GM18499 (cell line): ENCODE measurements around the gene ACVR1B.

Experiments
- ATAC-seq: cut with Tn5 transposase; IDR thresholded peaks from one replicate; pipeline ENCODE4 v1.9.1; 2021; ENCODE audit warnings: moderate number of reproducible peaks; ENCODE audit not compliant: insufficient read depth, unreplicated experiment

The ACVR1B gene

DNA sequence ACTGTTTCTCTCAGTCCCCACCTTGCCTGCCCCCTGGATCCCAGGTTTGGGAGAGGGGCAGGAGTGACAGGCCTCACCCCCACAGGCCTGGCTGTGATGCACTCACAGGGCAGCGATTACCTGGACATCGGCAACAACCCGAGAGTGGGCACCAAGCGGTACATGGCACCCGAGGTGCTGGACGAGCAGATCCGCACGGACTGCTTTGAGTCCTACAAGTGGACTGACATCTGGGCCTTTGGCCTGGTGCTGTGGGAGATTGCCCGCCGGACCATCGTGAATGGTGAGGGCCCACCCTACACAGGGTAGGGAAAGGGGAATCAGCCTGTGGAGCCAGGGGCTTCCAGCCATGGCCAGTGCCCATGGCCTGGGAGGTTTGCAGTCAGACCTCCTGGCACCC, 35.5 kb upstream of the ACVR1B start:
- no peak for ATAC-seq

DNA sequence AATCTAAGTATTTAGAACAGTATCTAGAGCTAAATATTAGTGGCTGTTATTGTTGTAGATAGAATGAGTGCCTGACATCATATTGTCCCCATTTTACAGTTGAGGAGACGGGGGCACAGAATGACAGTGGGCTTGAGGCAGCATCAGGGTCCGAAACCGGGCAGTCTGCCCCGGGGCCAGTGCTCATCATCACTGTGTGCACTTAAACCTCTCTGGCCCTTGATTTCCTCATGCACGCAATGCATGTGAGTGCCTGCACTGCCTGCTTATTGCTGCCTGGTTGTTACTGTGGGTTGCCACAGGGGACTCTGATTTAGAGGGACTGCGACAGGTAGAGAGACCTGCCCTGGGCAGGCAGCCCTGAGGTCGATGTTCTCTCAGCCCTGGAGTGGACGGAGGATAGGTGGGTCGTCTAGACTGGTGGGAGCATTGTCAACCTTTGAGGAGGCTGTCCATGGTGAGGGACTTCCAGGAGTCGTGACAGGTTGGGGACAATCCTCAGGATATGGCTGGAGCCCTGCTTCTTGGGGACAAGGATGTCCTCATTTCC, 34.4 kb upstream of the ACVR1B start:
- ATAC-seq: no peak

DNA sequence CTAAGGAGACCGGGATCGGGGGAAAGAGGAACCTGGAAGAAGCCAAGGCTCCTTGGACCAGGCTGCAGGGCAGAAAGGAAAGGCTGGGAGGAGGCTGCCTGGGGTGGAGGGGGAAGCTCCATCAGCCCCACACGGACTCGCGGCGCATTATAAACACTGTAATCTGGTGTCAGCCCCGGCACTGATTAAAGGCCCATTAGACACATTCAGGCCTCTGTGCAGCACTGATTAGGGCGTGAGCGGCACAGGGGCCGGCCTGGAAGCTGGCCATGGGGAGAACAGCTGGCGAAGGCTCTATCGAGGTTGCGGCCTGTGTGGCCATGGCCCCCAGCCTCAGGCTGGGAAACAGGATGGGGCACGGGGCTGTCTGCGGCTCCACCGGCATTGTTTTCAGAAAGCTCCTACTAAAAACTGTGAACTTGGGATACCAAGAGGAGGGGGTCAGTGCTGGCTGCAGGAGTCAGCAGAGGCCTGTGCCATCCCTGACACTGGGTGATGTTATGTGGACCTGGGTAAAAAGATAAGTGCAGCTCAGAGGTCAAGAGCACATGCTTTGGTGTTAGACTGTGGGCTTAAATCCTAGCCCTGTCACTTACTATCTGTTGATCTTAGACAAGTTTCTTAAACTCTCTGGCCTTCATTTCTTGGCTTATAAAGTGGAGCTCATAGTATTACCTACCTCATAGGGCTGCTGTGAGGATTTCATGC, 33.6 kb upstream of the ACVR1B start:
- no peak for ATAC-seq

DNA sequence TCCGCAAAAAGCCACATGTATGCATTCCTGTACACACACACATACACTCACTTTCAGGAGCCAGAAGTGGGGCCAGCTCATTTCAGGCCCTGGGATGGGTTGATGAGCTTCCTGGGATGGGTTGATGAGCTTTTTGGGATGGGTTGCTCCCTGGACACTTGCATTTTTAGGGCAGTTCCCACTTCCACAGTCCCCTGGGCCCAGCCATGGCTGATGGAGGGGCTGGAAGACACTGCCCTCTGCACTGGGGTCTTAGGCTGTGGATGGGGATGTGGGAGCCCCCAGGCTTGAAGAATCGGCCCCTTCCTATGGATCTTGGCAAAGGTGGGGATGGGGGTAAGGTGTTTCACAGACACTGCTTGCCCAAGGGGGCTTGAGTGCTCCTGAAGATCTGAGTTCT, 31.5 kb upstream of the ACVR1B start:
- ATAC-seq: no peak

DNA sequence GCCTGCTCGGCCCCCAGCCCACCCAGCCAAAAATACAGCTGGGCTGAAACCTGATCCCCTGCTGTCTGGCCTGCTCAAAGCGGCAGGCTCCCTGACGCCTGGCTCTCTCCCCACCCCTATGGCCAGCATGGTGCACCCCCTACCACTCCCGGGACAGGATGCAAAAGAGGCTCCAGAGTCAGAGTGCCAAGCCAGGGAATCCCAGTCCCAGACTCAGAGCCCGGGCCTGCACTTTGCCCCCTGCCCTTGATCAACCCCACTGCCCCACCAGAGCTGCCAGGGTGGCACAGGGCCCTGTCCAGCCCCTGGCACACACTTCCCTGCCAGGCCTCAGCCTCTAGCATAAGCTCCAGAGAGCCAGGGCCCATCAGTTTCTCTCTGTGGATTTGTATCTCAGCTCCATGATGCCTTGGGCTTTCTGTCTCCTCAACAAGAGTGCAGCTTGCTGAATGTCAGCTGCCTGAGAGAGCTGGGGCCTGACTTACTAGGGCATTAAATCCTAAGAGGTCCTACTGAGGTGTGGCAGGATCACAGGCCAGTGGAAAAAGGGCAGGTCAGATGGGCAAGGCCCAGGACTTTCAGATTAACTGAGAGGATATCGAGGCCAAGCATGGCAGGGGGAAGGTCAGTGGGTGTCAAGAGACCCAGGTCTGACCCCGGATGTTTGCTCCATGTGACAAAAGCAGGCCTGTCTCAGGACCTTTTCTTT, 30.3 kb upstream of the ACVR1B start:
- ATAC-seq: no peak

DNA sequence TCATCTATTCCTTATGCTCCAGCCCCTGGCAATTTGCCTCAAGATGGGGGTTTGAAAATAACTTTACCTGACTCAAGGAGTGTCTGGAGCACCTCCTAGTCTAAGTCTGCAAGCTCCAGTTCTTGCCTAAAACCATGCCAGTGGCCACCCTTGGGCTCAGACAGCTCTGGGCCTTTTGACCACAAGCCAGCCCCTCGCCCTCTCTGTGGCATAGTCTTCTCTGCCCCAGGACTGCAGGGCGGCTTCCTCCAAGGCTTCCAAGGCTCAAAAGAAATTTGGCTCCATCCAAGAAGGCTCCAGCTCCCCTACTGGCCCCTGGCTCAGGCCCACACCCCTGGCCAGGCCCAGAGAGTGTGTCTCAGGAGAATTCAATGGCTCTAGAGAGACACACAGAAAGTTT, 29.4 kb upstream of the ACVR1B start:
- no peak for ATAC-seq

DNA sequence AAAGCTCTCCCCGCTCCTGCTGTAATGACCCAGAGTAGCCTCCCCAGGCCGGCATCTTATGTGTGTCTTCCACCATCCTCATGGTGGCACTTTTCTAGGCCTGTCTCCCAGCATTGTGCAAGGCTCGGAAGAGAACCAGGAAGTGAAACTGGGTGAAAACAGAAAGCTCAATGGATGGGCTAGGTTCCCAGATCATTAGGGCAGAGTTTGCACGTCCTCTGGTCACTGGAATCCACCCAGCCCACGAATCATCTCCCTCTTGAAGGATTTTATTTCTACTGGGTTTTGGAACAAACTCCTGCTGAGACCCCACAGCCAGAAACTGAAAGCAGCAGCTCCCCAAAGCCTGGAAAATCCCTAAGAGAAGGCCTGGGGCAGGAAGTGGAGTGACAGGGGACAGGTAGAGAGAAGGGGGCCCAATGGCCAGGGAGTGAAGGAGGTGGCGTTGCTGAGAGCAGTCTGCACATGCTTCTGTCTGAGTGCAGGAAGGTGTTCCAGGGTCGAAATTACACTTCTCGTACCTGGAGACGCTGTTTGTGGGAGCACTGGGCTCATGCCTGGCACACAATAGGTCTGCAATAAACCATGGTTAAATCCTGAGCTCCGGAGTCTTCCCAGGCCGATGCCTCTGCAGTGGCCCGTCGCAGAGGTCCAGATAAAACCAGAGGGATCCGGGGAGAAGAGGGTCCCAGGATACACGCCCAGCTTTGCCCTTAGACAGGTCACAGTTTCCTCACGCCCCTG, 28.6 kb upstream of the ACVR1B start:
- ATAC-seq: no peak

DNA sequence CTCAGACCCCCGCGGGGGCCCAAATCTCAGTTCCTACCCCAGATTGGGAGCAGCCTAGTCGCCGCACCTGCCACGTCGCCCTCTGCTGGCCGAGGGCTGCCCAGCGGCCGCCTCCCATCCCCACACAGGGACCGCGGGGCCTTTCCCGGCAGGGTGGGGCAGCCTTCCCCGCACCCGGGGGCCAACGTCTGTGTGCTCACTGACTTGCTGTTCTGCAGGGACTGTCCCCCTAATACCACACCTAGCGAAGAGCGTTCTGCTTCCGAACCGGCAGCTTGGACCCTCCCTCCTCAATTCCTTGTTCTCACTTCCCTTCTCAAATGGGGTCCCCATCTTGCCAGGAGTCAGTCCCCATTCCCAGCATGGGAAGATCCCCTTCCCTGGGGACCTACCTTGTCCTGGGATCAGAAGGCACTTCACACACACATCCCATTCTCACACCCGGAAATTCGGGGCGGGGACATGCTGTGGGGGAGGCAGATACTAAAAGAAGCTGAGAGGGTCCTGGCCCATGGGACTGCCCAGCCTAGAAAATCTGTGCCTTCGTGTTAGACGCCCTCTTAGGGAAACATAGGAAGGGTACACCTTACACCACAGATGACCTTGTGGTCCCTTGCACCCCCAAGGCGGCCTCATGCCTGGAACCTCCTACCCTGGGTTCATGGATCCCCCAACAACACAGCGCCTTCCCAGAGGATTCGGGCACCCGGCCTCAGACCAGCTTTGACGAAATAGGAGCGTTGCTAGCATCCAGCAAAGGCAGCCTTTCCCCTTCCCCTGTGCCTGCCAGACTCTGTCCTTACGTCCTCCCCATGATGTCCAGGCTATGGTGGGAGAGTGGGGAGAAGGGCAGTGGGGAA, 27.8 kb upstream of the ACVR1B start:
- no peak for ATAC-seq

DNA sequence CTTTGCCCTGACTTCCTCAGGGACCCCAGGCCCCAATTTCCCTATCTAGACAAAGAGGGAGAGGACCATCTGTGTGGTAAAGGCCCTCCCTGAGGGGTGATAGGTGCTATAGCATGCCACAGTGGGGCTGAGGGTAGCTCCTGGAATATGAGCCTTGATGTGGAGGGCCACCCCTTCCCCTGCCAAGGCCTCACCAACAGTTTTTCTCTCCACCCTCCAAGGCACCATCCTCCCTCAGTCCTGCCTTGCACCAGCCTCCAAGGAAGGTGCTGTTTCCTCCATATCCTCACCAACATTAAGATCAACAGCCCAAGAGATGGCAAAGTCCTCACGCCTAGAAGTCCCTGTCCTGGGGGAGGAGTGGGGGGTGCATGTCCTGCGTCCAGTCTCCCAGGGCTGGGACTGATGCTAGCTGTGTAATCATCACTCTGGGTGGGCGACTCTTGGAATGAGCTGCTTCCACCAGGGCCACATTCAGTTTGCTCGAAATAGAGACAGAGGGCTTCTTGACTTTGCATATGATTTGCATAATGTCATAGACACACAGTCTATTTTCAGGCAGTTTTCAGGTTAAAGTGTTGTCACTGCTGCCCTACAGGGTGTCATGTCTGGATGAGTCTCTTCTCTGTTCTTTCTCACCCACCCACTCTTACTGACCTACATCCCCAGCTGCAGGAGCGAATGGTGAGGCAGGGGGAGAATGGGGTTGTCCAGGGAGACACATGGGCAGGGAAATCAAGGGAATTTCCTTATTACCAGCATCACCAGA, 26.8 kb upstream of the ACVR1B start:
- ATAC-seq: no peak

DNA sequence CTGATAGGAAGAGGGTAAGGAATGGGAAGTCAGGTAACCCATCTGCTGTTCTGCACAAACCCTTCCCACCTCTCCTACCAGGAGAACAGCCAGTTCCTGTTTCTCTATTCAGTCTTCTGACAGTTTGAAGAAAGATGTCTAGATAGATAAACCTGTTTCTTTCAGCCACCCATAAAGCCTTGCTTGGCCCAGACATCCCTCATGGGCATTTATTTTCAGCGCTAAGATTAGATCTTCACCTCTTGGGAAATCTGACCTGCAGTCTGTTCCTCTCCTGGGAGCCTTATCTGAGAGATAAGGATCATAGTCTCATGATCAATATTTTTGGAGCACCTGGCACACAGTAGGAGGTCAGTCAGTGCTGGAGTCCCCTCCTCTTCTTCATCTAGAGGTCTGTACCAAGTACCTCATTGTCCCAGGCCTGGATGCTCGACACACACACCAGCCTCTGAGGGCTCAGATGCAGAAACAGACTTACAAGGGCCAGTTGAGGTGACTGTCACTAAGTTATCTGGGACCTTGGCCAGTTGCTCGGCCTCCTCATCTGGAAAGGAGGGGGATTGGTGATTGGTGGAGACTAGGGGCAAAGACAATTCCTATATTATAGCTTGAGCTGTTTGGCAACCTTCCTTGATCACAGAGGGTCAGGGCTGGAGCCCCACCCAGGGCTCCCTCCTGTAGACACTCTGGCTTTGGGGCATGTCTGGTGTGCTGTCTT, 26.0 kb upstream of the ACVR1B start:
- ATAC-seq: no peak

DNA sequence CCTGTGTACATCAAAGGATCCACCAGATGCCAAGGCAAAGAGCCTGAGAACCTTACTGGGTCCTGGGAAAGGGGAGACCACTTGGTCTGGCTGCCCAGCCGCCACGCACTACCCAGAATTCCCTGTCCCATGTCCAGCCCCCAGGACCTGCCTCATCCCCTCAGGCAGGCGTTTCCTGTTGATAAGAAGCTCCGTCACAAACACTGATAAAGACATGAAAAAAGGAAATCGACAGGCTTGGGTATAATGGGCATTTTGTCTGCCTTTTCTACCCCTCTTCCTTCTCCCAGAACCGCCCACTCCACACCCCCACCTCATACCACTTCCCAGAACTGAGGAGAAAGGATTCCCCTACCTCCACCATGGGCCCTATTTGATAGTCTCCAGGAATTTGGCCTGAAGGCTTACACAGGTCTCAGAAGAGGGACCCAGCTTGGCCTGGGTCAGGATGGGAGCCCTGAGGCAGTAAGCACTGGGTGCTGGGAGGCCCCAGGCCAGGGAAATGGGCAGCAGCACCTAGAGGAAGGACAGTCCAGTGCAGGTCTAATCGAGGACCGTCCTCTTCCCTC, 25.4 kb upstream of the ACVR1B start:
- ATAC-seq: no peak

DNA sequence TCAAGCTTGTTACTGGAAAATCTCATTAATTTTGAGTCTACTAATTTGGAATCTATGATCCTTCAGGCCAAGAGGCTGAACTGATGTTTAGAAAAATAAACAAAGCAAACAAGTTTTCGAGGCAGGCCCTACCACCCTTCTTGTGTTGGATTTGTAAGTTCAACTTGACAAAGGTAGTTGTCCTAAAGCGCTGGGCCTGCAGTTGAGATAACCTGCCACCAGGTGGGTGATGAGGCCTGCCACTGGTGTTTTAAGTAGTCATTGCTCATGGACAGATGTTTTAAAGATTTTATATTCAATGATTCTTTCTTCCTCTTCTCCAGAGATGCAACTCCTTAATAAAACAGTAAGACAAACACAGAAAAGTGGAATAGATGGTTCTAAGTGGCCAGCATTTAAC, 24.8 kb upstream of the ACVR1B start:
- ATAC-seq: no peak

DNA sequence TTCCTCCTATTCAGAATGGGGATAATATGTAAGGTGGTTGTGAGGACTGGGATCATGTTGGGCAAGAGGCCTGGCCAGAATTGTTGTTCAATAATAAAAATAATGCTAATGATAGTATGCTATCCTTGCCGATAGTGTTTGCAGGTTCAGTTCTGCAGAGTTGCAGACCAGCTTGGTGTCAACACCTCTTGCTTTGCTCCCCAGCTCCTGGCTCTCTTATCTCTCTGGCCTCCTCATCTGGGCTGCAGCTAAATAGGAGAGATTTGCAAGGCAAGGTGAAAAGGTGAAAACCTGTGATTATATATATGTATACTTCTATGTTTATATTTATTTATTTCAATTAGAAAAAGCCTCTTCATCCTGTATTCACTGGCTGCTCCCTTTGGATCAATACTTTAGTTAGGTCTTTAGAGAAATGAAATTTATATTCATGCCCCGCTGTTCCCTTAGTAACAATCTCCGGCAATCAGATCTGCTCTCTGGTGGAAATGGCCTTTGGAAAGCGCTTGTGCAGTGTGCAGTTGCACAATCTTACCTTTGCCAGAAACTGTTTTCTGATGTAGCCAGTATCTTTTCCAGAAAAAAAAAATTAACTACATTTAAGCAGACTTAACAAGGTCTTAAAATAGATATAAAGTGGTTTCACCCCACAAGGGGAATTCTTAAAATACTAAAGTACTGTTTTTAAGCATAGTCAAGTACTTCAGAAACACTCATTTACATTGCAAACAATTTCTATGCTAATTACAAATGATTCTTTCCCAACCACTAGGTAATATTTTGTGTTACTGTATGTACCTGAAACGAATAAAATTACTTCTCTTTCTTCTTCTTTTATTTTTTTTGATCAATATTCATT, 19.1 kb upstream of the ACVR1B start:
- ATAC-seq: no peak

DNA sequence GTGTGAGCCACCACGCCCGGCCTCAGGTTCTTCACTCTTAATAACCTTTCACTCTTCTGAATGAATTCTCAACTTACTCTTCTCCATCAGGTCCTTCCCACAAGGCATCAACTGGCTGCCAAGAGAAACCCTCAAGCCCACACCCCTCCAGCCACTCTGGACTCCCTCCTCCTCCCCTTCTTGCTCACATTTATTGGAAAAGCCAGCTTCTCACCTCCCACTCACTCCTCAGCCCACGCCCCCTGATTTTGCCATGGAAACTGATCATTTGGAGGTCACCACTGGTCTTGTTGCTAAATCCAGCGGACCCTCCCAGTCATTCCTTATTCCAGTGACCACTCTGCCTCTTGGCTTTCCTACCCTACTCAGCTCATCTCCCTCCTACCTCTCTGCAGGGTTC, 17.4 kb upstream of the ACVR1B start:
- ATAC-seq: no peak

DNA sequence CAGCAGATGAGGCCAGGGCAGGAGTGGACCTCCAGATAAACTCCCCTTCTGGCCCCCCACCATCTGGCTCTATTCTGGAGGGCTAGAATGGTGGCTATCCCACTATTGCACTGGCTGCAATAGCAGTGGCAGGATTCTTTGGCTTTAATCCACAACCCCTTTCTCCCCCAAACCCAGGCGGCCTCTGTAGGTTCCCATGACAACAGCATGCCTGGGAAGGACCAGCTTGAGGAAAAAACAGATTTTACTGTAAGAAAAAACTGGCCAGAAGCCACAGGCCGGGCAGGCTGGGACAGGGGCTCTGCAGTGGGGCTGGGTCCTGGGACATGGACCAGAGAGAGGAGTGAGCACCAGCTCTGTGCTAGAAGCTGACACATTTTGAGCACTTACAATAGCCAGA, 13.6 kb upstream of the ACVR1B start:
- no peak for ATAC-seq

DNA sequence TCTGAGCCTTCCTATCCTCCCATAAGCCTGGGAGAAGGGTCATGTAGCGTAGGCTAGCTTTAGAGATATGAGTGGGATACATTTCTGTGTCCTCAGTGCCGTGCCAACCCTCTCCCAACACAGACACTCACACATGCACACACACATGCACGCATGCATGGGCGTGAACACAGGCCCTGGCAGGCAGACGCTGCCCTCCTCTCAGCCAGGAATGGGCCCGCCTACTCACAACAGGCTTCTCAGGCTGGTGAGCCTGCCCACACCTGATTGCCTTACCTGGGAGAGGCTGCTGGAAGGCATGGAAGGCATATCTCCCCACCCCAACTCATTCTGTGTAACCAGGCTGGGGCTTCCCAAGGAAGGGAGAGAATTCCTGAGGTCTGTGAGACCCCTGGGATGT, 12.8 kb upstream of the ACVR1B start:
- no peak for ATAC-seq

DNA sequence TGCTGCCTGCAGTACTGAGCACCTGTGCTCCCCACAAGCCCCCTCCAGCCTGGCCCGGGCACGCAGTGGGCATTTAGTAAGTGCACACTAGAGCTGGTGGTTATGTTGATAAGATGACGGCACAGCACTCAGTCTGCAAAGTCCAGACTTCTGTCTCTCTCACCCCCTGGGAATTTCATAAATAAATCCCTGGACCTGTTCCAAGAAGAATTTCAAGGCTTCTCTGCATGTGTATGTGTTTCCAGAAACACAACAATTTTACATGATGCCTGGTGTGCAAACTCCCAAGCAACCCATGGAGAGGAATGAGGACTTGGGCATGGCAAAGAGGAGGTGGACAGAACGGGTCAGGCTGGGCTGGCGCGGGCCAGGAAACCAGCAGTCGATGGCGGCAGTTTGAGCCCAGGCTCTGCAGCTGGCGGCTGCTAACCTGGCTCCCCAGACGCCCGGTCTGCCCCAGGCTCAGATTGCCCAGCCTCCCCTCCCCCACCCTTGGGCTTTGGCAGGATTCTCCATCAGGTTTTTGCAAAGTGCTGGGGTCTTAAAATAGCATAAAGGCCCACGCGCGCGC, 10.4 kb upstream of the ACVR1B start:
- no peak for ATAC-seq
